HG03159 (cell line): ENCODE measurements around the gene TIAM1.

Source experiments
- ATAC-seq: cut with Tn5 transposase; IDR thresholded peaks from one replicate; pipeline ENCODE4 v1.9.1; 2021; ENCODE audit warnings: mild to moderate bottlenecking, moderate library complexity; ENCODE audit not compliant: unreplicated experiment

Gene TIAM1

GRCh38 chr21:31343680-31344480 is at the start of gene TIAM1:
TIAM1 (minus strand) TSS chr21:31344261; CDS start chr21:31266972, 77,289 bp downstream.
- no peak for ATAC-seq

DNA sequence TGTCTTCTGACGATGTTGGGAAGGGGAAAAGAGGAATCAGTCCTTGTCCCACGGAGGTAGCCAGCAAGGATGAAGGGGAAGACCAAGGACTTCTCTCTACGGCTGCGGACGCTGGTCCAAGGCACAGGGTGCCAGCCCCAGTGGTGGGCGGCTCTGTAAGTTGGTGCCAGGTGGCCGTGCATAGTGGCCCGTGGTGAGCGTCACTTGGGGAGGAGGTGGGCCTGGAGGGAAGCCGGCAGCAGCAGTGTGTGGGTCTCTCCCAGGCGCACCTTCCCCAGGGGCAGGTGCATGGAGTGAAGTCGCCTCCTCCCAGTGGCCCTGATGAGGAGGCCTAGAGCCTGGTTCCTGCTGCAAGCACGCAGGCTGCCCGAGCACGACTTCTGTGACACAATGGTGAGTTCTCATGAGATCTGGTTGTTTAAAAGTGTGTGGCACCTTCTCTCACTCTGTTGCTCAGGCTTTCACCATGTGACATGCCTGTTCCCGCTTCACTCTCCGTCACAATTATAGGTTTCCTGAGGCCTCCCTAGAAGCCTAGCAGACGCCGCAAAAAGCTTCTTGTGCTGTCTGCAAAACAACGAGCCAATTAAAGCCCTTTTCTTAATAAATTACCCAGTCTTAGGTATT is 43.6 kb upstream of the TIAM1 start:
- no peak for ATAC-seq

- no peak for ATAC-seq
These were observed 41.9 kb upstream of the TIAM1 start for GRCh38 chr21:31386006-31386405.

DNA sequence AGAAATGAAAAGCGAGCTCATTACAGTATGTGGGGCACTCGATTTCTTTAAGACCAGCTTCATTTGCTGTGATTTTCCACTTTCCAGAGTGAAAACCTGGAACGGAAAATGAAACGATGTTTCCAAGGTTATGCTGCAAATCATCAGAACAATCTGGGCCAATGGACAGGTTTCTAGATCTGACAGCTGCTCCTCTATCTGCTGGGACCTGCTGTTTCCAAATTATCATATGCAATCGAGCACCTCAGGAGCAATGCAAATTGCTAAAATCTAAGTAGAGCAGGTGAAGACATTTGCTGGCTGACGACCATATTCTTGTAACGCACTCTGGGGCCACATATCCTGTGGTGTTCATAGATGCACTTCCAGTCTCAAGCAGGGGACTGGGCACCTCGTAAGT is 39.7 kb upstream of the TIAM1 start:
- no peak for ATAC-seq

DNA sequence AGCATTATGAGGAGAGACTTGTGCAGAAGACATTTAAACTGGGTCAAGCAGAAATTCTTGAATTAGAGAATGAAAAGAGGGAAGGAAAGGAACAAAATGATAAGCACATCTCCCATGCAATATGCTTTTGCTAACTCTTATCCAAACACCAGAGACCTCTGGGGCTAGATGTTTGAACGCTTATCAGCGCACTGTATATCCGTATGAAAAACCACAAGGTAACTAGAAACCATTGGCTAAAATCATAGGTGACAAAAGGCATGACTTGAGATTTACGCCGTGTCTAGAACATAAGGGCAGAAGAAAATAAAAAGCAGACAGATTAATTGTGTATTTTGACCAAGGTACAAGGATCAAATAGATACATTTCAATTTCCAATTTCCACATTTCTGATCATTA is 38.0 kb upstream of the TIAM1 start:
- no peak for ATAC-seq

- no peak for ATAC-seq
These were observed 32.2 kb upstream of the TIAM1 start for GRCh38 chr21:31376301-31376700.

GRCh38 chr21:31374395-31374794 is 30.3 kb upstream of the TIAM1 start:
- ATAC-seq: no peak

DNA sequence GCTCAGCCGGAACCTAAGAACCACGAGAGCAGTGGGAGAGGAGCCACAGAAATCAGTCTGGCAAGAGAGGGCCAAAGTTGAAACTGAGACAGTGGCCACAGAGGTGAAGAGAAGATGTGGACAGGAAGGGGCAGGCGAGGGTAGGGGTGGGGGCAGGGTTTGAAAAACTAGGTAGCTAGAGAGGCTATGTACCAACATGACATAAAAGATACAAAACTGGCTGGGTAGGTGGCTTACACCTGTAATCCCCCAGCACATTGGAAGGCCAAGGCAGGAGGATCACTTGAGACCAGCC is 28.4 kb upstream of the TIAM1 start:
- no peak for ATAC-seq

GRCh38 chr21:31371715-31372470 is 27.8 kb upstream of the TIAM1 start:
- ATAC-seq: no peak

DNA sequence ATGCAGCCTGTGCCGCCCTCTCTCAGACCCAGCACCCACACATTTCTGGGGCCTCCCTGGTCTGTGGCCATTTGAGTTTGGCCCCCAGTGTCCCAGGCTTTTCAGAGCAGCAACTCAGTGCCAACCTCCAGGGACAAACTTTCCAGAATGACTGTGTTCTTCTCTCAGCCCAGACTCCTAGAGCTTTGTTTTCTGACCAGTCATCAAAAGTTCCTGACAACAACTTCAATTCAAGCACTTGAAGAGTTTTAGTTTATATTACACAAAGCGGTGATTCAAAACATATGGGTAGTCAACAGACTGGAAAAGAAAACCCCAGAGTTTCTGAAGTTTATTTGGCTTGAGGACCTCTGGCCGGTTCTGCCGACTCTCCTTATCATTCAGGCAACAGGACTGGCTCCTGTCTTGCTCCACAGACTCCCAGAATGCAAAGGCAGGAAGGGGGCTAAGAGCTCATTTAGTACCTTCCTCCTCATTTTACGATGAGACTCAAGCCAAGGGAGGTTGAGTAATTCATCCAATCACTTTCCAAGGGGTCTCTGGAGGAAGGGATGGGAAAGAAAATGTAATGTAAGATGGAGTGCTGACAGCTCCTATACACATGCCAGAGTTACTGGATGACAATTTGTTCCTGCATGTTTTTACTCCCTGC is 27.0 kb upstream of the TIAM1 start:
- no peak for ATAC-seq

DNA sequence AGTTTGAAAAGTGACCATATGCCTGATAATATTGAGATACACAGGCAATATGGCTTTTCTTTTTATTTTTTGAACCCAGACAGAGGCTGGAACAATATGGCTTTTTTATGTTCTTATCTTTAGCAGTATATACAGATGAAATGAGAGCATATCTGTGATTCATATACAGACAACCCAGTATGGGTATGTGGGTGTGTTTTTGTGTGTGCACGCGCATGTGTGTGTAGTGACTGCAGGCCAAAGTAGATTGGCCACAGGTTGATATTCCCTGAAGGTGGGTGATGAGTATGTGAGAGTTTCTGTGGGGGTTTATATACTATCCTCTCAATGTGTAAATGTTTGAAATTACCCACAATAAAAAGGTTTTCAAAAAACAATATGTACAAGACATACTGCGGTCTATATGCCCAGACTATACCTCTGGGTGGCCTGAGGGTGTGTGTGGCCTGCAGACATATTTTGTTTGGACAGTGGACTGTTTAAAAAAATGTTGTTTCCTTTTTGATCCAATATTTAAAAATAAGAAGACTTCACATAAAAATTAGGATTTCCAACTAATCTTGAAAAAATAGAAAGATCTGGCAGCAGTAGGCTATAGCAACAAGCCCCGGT is 26.3 kb upstream of the TIAM1 start:
- ATAC-seq: no peak

DNA sequence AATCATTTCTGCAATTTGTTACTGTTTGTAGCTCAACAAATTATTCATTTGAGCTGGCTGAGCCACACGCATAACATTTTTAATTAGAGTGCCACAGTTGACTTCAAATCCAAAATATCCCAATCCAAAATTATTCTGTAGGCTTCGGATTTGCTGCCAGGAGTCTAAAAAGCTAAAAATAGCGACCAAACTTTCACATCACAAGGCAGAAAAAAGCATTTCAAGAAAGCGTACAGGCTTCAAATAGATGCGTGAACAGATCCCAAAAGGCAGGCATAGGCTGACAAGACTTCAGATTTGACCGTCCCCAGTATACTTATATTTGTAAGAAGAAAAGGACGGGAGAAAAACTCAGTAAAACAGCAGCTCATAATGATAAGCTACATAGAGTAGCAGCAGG is 24.3 kb upstream of the TIAM1 start:
- no peak for ATAC-seq

DNA sequence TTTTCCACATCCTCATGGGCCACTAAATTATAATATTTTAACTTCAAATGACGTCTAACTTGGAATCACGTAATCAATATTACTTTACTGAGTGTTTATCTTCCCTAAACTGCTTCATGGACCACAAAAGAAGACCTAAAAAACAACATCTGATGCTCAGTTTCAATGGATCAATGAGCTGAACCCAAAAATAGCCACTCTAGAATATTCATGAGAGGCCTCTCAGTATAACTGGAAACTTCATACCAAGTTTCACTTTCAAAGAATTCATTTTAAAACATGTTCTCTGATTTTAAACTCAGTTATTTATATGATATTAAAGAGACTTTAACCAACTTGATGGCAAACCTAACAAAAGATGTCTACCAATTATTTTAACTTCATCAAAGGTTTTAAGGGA is 23.7 kb upstream of the TIAM1 start:
- ATAC-seq: no peak

GRCh38 chr21:31366825-31367224 is 22.8 kb upstream of the TIAM1 start:
- no peak for ATAC-seq

DNA sequence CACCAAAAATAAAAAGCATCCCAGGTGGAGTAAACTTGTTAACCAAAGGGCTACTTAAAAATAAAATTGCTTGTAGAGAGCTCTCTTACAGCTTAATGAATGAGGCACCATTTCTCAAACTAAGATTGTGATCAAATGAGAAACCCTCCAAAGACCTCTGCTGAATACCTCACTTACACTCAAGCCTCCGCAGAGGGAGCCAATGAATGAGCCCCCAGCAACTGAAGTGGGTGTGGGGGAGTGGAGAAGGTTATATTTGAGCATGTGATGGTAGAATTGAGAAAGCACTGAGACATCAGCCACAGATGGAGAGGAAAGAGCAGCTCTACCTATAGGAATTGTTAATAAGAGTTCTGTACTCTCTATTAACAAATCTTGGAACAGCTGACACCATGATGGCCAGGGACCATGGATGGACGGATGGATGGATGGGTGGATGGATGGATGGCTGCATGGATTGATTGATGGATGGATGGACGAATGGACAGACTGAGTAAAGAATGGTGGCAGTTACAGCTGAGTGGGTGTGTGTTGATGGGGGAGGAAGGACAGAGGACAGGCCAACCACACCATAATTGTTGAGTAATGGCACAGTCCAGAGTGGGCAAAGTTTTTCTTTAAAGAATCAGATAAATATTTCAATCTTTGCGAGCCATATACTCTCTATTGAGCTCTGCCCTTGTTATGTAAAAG is 20.3 kb upstream of the TIAM1 start:
- ATAC-seq: no peak

DNA sequence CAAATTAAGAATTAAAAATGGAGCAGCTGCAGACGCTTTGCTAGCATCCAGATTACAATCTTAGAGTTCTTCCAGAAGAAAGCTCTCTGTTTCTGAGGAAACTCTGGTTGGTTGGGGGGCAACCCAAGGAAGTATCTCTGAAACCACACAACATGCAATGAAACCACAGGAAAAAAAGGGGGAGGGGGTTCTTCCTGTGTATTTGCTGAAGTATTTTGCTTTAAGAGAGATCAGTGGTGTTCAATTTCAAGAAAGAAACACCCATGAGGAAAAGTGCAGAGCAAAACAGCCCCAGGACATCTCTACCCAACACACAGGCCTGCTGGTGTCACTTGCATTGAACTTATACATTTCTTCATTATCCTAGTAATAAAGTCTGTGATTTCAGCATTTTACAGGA is 19.7 kb upstream of the TIAM1 start:
- no peak for ATAC-seq

- ATAC-seq: no peak
These were observed 16.7 kb upstream of the TIAM1 start for GRCh38 chr21:31360717-31361116.

DNA sequence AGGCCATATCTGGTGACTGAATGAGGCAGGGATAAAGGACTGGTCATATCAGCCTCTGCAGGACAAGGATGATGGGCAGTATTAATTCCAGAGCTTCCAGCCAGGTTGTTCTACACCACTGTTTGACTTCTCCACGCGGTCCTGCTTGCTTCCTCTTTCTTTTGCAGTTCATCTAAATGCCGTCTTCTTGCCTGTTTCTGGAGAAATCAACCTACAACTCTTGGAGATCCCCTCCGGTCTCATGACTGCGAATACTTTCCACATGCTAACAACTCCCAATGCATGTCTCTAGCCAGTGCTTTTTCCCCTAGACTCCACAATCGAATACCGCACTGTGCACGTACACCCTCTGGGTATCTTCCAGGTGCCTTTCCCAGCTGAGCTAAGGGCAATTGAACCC is 14.1 kb upstream of the TIAM1 start:
- ATAC-seq: no peak

GRCh38 chr21:31356440-31356839 is 12.4 kb upstream of the TIAM1 start:
- no peak for ATAC-seq

GRCh38 chr21:31354604-31355443 is 10.8 kb upstream of the TIAM1 start:
- ATAC-seq: no peak
